Neural cell (in vitro differentiated cells): ENCODE measurements around the gene KCTD2. TPM values are rescaled to one million over a fixed set of nuclear protein-coding genes. Genes with fewer than 3 reads are reported as not detected.

Experiments
- H2AFZ ChIP-seq: fragments of 200-600, 300-800 bp; sonication (generic), shearing (Covaris generic); 2 replicates; pipeline ENCODE4 v1.6.0; 2014; ENCODE audit warnings: low read depth, mild to moderate bottlenecking, antibody characterized with exemption, low read length, moderate library complexity
- H3F3A ChIP-seq: fragments of 200-600 bp; shearing (Covaris generic); 2 replicates; pipeline ENCODE4 v1.6.1; 2016; ENCODE audit warnings: mild to moderate bottlenecking, moderate library complexity, mixed read lengths, antibody characterized with exemption, low read length; ENCODE audit not compliant: insufficient read depth, poor library complexity, severe bottlenecking
- H3K27ac ChIP-seq: fragments of 200-600, 300-800 bp; sonication (generic), shearing (Covaris generic); 2 replicates; pipeline ENCODE4 v1.5.1; 2014; ENCODE audit warnings: mild to moderate bottlenecking, low read length, moderate library complexity
- H3K27me3 ChIP-seq: fragments of 300-800, 200-600 bp; sonication (generic), shearing (Covaris generic); 2 replicates; pipeline ENCODE4 v1.6.0; 2014; ENCODE audit warnings: mild to moderate bottlenecking, low read depth, low read length, moderate library complexity; ENCODE audit not compliant: insufficient read depth
- H3K36me3 ChIP-seq: fragments of 300-800, 200-600 bp; sonication (generic), shearing (Covaris generic); 2 replicates; pipeline ENCODE4 v1.5.1; 2014; ENCODE audit warnings: mild to moderate bottlenecking, antibody characterized with exemption, low read length, moderate library complexity; ENCODE audit not compliant: insufficient read depth
- H3K4me2 ChIP-seq: fragments of 300-800, 200-600 bp; sonication (generic), shearing (Covaris generic); 2 replicates; pipeline ENCODE4 v1.6.0; 2014; ENCODE audit warnings: mild to moderate bottlenecking, low read length
- H3K4me3 ChIP-seq: fragments of 300-800, 200-600 bp; sonication (generic), shearing (Covaris generic); 2 replicates; pipeline ENCODE4 v1.5.1; 2014; ENCODE audit warnings: mild to moderate bottlenecking, low read length, moderate library complexity
- H3K79me2 ChIP-seq: fragments of 200-600 bp; shearing (Covaris generic); replicated peaks from 2 replicates; pipeline ENCODE4 v1.6.0; 2014; ENCODE audit warnings: mild to moderate bottlenecking, low read length, moderate library complexity; ENCODE audit not compliant: insufficient read depth
- H3K9ac ChIP-seq: fragments of 300-800, 200-600 bp; sonication (generic), shearing (Covaris generic); 2 replicates; pipeline ENCODE4 v1.6.1; 2016; ENCODE audit warnings: mild to moderate bottlenecking, low read length, mixed read lengths
- H3K9me2 ChIP-seq: fragments of 200-600 bp; shearing (Covaris generic); 2 replicates; pipeline ENCODE4 v1.6.1; 2016; ENCODE audit warnings: mild to moderate bottlenecking, low read length, mixed read lengths; ENCODE audit not compliant: insufficient read depth
- H3K9me3 ChIP-seq: fragments of 200-600, 300-800 bp; sonication (generic), shearing (Covaris generic); 2 replicates; pipeline ENCODE4 v1.6.1; 2016; ENCODE audit warnings: mild to moderate bottlenecking, mixed run types, low read length, moderate library complexity, mixed read lengths
- H4K20me1 ChIP-seq: fragments of 200-600 bp; shearing (Covaris generic); 2 replicates; pipeline ENCODE4 v1.6.1; 2016; ENCODE audit warnings: mild to moderate bottlenecking, mixed run types; ENCODE audit not compliant: insufficient read depth
- EP300 ChIP-seq: fragments of 450-650 bp; conservative IDR thresholded peaks from 2 replicates; pipeline ENCODE4 v1.6.1; 2014; ENCODE audit warnings: antibody characterized with exemption, mild to moderate bottlenecking, moderate library complexity; ENCODE audit not compliant: poor library complexity, severe bottlenecking
- EZH2 ChIP-seq: fragments of 200-600, 300-800 bp; shearing (Covaris generic), sonication (generic); IDR thresholded peaks from 2 replicates; pipeline ENCODE4 v1.6.1; 2014; ENCODE audit warnings: antibody characterized with exemption, low read length, borderline replicate concordance, mild to moderate bottlenecking; ENCODE audit not compliant: insufficient read depth, poor library complexity, severe bottlenecking
- MXI1 ChIP-seq: fragments of 450-650 bp; conservative IDR thresholded peaks from 2 replicates; pipeline ENCODE4 v1.6.1; 2014; ENCODE audit warnings: antibody characterized with exemption, mild to moderate bottlenecking; ENCODE audit not compliant: poor library complexity, severe bottlenecking
- POLR2AphosphoS5 ChIP-seq: IDR thresholded peaks from 2 replicates; pipeline ENCODE4 v1.6.1; 2012
- RAD21 ChIP-seq: fragments of 450-650 bp; conservative IDR thresholded peaks from 2 replicates; pipeline ENCODE4 v1.6.1; 2014; ENCODE audit warnings: antibody characterized with exemption, mild to moderate bottlenecking, moderate library complexity
- SMC3 ChIP-seq: fragments of 450-650 bp; conservative IDR thresholded peaks from 2 replicates; pipeline ENCODE4 v1.6.1; 2014; ENCODE audit warnings: antibody characterized with exemption, mild to moderate bottlenecking, moderate library complexity; ENCODE audit not compliant: poor library complexity
- TAF1 ChIP-seq: IDR thresholded peaks from 2 replicates; pipeline ENCODE4 v1.6.1; 2012; ENCODE audit warnings: low read depth
- polyA plus RNA-seq: library from polyadenylated mRNA; depleted of rRNA; stranded (reverse); fragments of >200 nt; gene quantifications from 2 replicates; pipeline ENCODE4 v1.2.3, GENCODE V29; 2014
- TF ChIP-seq, protein P1 (sequence below): IDR thresholded peaks from 2 replicates; pipeline ENCODE4 v1.6.1; 2012; ENCODE audit warnings: borderline replicate concordance
- TF ChIP-seq, protein P2 (sequence below): fragments of 450-650 bp; IDR thresholded peaks from 2 replicates; pipeline ENCODE4 v1.5.1; 2014; ENCODE audit warnings: antibody characterized with exemption, mild to moderate bottlenecking, moderate library complexity; ENCODE audit not compliant: poor library complexity, severe bottlenecking

Gene KCTD2
- polyA plus RNA-seq, 1 donor from 2014 or later = 32.8 TPM

DNA sequence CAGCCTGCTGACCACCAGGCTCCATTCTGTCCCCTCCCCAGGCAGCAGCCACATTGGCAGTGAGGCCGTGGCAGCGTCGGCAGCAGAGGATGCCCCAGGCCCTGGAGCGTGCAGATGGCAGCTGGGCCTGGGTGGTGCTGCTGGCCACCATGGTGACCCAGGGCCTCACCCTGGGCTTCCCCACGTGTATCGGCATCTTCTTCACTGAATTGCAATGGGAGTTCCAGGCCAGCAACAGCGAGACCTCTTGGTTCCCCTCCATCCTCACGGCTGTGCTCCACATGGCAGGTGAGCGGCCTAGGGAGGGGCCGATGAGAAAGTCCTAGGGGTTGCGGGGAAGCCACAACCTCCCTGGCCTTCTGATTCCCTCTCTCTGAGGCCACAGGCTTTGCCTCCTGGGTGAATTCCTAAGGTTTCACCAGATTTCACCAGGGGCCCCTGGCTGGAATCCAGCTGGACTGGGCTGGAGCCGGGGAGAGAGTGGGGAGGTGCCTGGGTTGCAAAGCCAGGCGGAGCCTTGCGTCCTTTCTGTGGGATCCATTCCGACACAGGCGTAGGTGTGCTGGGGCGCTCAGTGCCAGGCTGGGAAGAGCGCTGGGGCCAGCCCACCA lies 46.6 kb downstream of the KCTD2 start:
- Histone ChIP-seq H3K9me2 (no peaks in the 10 kb centered on the region), H3K27me3 (peaks cover under 1% of the 10 kb centered on the region), H3K9me3 (no peaks in the 10 kb centered on the region), H3K79me2 (no peaks in the 10 kb centered on the region), H3K4me2 (no peak overlapping the region), H3F3A (no peaks in the 10 kb centered on the region), H4K20me1 (no peaks in the 10 kb centered on the region), H3K4me3 (no peak overlapping the region), H2AFZ (no peak overlapping the region), H3K36me3 (no peaks in the 10 kb centered on the region), H3K27ac (no peak overlapping the region), H3K9ac (no peak overlapping the region)
- TF ChIP-seq MXI1 = no peak
- TF ChIP-seq EP300 = no peak
- TF ChIP-seq SMC3 = no peak
- TF ChIP-seq EZH2 = no peak
- no peak for TF ChIP-seq RAD21
- no peak for TF ChIP-seq POLR2AphosphoS5
- TF ChIP-seq, protein P1, sequence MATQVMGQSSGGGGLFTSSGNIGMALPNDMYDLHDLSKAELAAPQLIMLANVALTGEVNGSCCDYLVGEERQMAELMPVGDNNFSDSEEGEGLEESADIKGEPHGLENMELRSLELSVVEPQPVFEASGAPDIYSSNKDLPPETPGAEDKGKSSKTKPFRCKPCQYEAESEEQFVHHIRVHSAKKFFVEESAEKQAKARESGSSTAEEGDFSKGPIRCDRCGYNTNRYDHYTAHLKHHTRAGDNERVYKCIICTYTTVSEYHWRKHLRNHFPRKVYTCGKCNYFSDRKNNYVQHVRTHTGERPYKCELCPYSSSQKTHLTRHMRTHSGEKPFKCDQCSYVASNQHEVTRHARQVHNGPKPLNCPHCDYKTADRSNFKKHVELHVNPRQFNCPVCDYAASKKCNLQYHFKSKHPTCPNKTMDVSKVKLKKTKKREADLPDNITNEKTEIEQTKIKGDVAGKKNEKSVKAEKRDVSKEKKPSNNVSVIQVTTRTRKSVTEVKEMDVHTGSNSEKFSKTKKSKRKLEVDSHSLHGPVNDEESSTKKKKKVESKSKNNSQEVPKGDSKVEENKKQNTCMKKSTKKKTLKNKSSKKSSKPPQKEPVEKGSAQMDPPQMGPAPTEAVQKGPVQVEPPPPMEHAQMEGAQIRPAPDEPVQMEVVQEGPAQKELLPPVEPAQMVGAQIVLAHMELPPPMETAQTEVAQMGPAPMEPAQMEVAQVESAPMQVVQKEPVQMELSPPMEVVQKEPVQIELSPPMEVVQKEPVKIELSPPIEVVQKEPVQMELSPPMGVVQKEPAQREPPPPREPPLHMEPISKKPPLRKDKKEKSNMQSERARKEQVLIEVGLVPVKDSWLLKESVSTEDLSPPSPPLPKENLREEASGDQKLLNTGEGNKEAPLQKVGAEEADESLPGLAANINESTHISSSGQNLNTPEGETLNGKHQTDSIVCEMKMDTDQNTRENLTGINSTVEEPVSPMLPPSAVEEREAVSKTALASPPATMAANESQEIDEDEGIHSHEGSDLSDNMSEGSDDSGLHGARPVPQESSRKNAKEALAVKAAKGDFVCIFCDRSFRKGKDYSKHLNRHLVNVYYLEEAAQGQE = no peak
- no peak for TF ChIP-seq TAF1
- TF ChIP-seq, protein P2, sequence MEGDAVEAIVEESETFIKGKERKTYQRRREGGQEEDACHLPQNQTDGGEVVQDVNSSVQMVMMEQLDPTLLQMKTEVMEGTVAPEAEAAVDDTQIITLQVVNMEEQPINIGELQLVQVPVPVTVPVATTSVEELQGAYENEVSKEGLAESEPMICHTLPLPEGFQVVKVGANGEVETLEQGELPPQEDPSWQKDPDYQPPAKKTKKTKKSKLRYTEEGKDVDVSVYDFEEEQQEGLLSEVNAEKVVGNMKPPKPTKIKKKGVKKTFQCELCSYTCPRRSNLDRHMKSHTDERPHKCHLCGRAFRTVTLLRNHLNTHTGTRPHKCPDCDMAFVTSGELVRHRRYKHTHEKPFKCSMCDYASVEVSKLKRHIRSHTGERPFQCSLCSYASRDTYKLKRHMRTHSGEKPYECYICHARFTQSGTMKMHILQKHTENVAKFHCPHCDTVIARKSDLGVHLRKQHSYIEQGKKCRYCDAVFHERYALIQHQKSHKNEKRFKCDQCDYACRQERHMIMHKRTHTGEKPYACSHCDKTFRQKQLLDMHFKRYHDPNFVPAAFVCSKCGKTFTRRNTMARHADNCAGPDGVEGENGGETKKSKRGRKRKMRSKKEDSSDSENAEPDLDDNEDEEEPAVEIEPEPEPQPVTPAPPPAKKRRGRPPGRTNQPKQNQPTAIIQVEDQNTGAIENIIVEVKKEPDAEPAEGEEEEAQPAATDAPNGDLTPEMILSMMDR = no peak

DNA sequence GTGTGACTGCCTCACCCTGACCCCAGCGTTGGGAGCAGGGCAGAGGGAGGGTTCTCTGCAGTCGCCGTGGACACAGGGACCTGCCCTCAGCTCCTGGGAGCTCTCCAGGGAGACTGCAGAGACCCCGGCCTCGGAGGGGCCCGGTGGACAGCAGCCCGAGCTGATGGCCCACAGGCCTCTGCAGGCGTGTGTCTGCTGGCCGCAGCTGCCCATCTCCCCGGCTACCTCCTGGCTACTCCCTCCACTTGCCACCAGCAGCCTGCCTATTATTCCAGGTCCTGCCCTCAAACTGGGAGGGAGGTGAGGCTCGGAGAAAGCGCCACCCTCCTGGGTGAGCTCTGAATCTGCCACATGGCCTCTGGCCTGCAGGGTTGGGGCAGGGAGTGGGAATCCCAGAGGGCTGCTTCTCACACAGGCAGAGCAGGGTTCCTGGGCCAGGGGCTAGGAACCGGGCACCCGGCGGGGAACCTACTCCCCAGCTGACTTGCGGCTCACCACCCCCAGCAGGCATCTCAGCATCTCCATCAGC lies 47.9 kb downstream of the KCTD2 start:
- H4K20me1 ChIP-seq = no peaks in the 10 kb centered on the region
- H3F3A ChIP-seq = no peaks in the 10 kb centered on the region
- no peaks in the 10 kb centered on the region for H3K9me3 ChIP-seq
- no peak overlapping the region for H2AFZ ChIP-seq
- no peak overlapping the region for H3K4me3 ChIP-seq
- no peaks in the 10 kb centered on the region for H3K36me3 ChIP-seq
- H3K4me2 ChIP-seq = no peak overlapping the region
- no peaks in the 10 kb centered on the region for H3K79me2 ChIP-seq
- no peak overlapping the region for H3K9ac ChIP-seq
- no peaks in the 10 kb centered on the region for H3K27me3 ChIP-seq
- TF ChIP-seq, protein P1 = no peak
- no peak for TF ChIP-seq TAF1
- no peaks in the 10 kb centered on the region for H3K9me2 ChIP-seq
- H3K27ac ChIP-seq = no peak overlapping the region
